WTC11 (cell line): ENCODE measurements around the gene EBF3. TPM values are rescaled to one million over a fixed set of nuclear protein-coding genes. Genes with fewer than 3 reads are reported as not detected.

ENCODE experiments used
- ATAC-seq: fragments of 200-7000 bp; cut with Tn5 transposase; 2 replicates; pipeline ENCODE4 v1.10.0; 2021; ENCODE audit warnings: mild to moderate bottlenecking, moderate library complexity
- CTCF ChIA-PET: fragments of 300-600 bp; sonication (Branson Sonifier 250); formaldehyde crosslinking; loops from one replicate; lab custom pipeline; 2021; ENCODE audit warnings: antibody characterized with exemption; lab: Charles Lee
- POLR2A ChIA-PET: fragments of 350-600 bp; sonication (Branson Sonifier 250); formaldehyde crosslinking; loops from one replicate; lab custom pipeline; 2021; ENCODE audit warnings: antibody characterized with exemption; lab: Charles Lee
- DNase-seq: peaks from one replicate; pipeline ENCODE4 v3.0.0; 2021; ENCODE audit warnings: low spot score
- H3K27ac Mint-ChIP-seq: 2 replicates; pipeline ENCODE4 v1.8.0; 2021; ENCODE audit warnings: mixed read lengths
- H3K27me3 Mint-ChIP-seq: 2 replicates; pipeline ENCODE4 v1.8.0; 2021; ENCODE audit warnings: low read depth, mild to moderate bottlenecking, moderate library complexity, mixed read lengths
- H3K36me3 Mint-ChIP-seq: 2 replicates; pipeline ENCODE4 v1.8.0; 2021; ENCODE audit warnings: mixed read lengths
- H3K4me1 Mint-ChIP-seq: 2 replicates; pipeline ENCODE4 v1.8.0; 2022; ENCODE audit warnings: mixed read lengths
- H3K4me3 Mint-ChIP-seq: 2 replicates; pipeline ENCODE4 v1.8.0; 2021; ENCODE audit warnings: mild to moderate bottlenecking, moderate library complexity, mixed read lengths
- H3K9me3 Mint-ChIP-seq: 2 replicates; pipeline ENCODE4 v1.8.0; 2021; ENCODE audit warnings: mixed read lengths
- E2F5 ChIP-seq: sonication (generic); formaldehyde crosslinking; IDR thresholded peaks from 2 replicates; pipeline ENCODE4 v1.8.1; 2022; ENCODE audit warnings: mild to moderate bottlenecking, moderate library complexity, missing genetic modification reagents
- ELF4 ChIP-seq: sonication (generic); formaldehyde crosslinking; IDR thresholded peaks from 2 replicates; pipeline ENCODE4 v1.8.1; 2022; ENCODE audit warnings: low read depth, mild to moderate bottlenecking, moderate library complexity, missing genetic modification reagents
- ERG ChIP-seq: fragments of 250-450 bp; sonication (Bioruptor Pico); IDR thresholded peaks from 2 replicates; pipeline ENCODE4 v1.8.0; 2021; ENCODE audit warnings: mild to moderate bottlenecking
- FOXJ3 ChIP-seq: sonication (generic); formaldehyde crosslinking; IDR thresholded peaks from 2 replicates; pipeline ENCODE4 v1.9.0; 2021; ENCODE audit warnings: missing genetic modification reagents, mild to moderate bottlenecking, borderline replicate concordance
- FOXK1 ChIP-seq: sonication (generic); formaldehyde crosslinking; IDR thresholded peaks from 2 replicates; pipeline ENCODE4 v1.8.0; 2022; ENCODE audit warnings: mild to moderate bottlenecking, moderate library complexity, missing genetic modification reagents
- FOXP1 ChIP-seq: sonication (generic); formaldehyde crosslinking; IDR thresholded peaks from 2 replicates; pipeline ENCODE4 v1.8.0; 2022; ENCODE audit warnings: missing genetic modification reagents, mild to moderate bottlenecking, moderate library complexity, borderline replicate concordance
- GTF2I ChIP-seq: fragments of 250-450 bp; sonication (Bioruptor Pico); conservative IDR thresholded peaks from 2 replicates; pipeline ENCODE4 v1.4.0; 2021; ENCODE audit warnings: mild to moderate bottlenecking
- HMGA2 ChIP-seq: fragments of 250-450 bp; sonication (Bioruptor Pico); IDR thresholded peaks from 2 replicates; pipeline ENCODE4 v1.4.0; 2021; ENCODE audit warnings: mild to moderate bottlenecking, moderate library complexity
- NFATC4 ChIP-seq: fragments of 250-450 bp; sonication (Bioruptor Pico); IDR thresholded peaks from 2 replicates; pipeline ENCODE4 v1.9.0; 2021; ENCODE audit warnings: mild to moderate bottlenecking
- STAT6 ChIP-seq: sonication (generic); formaldehyde crosslinking; conservative IDR thresholded peaks from 2 replicates; pipeline ENCODE4 v1.8.1; 2023; ENCODE audit warnings: mild to moderate bottlenecking, low read depth, missing genetic modification reagents, moderate library complexity
- TCF7 ChIP-seq: sonication (generic); formaldehyde crosslinking; IDR thresholded peaks from 2 replicates; pipeline ENCODE4 v1.8.0; 2022; ENCODE audit warnings: mild to moderate bottlenecking, low read depth, missing genetic modification reagents, moderate library complexity
- TP53 ChIP-seq: sonication (generic); formaldehyde crosslinking; IDR thresholded peaks from 2 replicates; pipeline ENCODE4 v1.8.1; 2023; ENCODE audit warnings: mild to moderate bottlenecking, missing genetic modification reagents
- ZBTB21 ChIP-seq: sonication (generic); formaldehyde crosslinking; IDR thresholded peaks from 2 replicates; pipeline ENCODE4 v1.8.1; 2023; ENCODE audit warnings: mild to moderate bottlenecking, missing genetic modification reagents, borderline replicate concordance
- ZNF232 ChIP-seq: sonication (generic); formaldehyde crosslinking; IDR thresholded peaks from 2 replicates; pipeline ENCODE4 v1.8.0; 2022; ENCODE audit warnings: mild to moderate bottlenecking, missing genetic modification reagents
- ZNF425 ChIP-seq: fragments of 250-450 bp; sonication (Bioruptor Pico); conservative IDR thresholded peaks from 2 replicates; pipeline ENCODE4 v1.9.0; 2021; ENCODE audit warnings: mild to moderate bottlenecking
- total RNA-seq: library from RNA; stranded (reverse); gene quantifications from 3 replicates; pipeline ENCODE4 v1.2.3, GENCODE V29; 2021
- TF ChIP-seq, protein P1 (sequence below): sonication (generic); formaldehyde crosslinking; IDR thresholded peaks from 2 replicates; pipeline ENCODE4 v1.8.1; 2023; ENCODE audit warnings: mild to moderate bottlenecking, missing genetic modification reagents
- TF ChIP-seq, protein P2 (sequence below): sonication (generic); formaldehyde crosslinking; IDR thresholded peaks from 2 replicates; pipeline ENCODE4 v1.8.0; 2023; ENCODE audit warnings: mild to moderate bottlenecking, missing genetic modification reagents

The EBF3 gene
- total RNA-seq, 1 experiment from 2014 or later = 1.2 TPM

DNA sequence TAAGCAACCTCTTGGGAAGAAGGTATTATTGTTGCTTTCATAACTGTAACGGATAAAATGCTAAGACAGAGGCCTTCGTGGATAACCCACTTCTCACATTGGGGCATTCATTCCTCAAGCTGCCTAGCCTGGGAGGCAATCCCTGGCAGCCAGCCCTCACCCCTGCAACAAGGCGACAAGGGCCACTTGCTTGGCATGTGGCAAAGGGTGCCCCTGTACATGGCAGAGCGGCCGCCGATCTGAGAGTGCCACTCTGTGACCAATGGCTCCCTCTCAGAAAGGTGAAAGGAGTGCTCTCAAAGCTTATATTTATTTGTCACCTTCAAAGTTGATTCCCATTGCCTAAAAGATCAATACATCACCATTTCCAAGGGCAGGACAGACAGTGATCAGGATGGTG, 31.9 kb downstream of the EBF3 start:
- ATAC-seq (no peak), DNase-seq (no peak)
- TF ChIP-seq TCF7 (no peak), FOXP1 (CRISPR knock-in tag) (no peak)
- Mint-ChIP-seq H3K36me3 (no peaks in the 10 kb centered on the region), H3K4me1 (peaks cover 16% of the 10 kb centered on the region), H3K27me3 (no peaks in the 10 kb centered on the region), H3K9me3 (no peaks in the 10 kb centered on the region), H3K4me3 (no peak overlapping the region), H3K27ac (no peak overlapping the region)
- POLR2A ChIA-PET = interaction anchor here (0.6 kb wide), 1 partner anchor 43 kb away, joined by 3 read pairs; no protein-coding TSS in a partner anchor
- CTCF ChIA-PET = interaction anchor here (0.6 to 1.2 kb wide), 4 partner anchors 43 to 187 kb away, joined by 3 to 4 read pairs (median 3); no protein-coding TSS in a partner anchor

DNA sequence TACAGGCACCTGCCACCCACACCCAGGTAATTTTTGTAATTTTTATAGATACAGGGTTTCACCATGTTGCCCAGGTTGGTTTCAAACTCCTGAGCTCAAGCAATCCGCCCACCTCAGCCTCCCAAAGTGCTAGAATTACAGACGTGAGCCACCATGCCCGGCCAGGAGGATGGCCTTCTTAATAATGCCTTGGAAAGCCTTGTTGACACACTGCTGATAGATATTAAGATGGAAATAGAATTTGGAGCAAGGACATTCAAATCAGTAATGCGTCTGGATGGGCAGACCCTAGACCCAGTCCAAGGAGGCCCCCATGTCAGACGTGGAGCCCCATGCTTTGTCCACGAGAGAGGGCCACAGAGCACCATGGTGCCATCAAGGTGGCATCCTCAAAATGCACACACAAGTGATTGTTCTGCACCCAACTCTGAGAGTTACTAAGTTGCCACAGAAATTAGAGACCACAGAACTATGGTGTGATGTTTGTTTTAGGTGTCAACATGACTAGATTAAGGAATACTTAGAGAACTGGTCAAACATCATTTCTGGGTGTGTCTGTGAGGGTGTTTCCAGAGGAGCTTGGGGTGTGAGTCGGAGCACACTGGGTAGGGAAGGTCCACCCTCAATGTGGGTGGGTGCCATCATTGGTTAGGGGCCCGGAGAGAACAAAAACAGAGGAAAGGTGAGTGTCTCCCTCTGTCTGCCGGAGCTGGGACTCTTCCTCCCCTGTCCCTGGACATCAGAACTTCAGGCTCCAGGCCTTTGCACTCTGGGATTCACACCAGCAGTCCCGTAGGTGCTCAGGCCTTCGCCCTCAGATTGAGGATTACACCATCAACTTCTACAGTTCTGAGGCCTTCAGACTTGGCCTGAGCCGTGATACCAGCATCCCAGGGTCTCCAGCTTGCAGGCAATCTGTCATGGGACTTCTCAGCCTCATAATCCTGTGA, 34.5 kb downstream of the EBF3 start:
- peaks cover 16% of the 10 kb centered on the region for H3K4me1 Mint-ChIP-seq
- DNase-seq (peak; percentile 45), ATAC-seq (peak; percentile 84)
- H3K27me3 Mint-ChIP-seq = no peaks in the 10 kb centered on the region
- no peak overlapping the region for H3K27ac Mint-ChIP-seq
- no peaks in the 10 kb centered on the region for H3K36me3 Mint-ChIP-seq
- no peaks in the 10 kb centered on the region for H3K9me3 Mint-ChIP-seq
- ChIA-PET CTCF (interaction anchor here (0.9 to 1.2 kb wide), 6 partner anchors 17 to 59 kb away, joined by 3 to 10 read pairs (median 3); no protein-coding TSS in a partner anchor), POLR2A (no interaction called here)
- TF ChIP-seq TP53 (CRISPR knock-in tag) = no peak
- no peak for TF ChIP-seq NFATC4
- TF ChIP-seq ERG (CRISPR knock-in tag) = no peak
- TF ChIP-seq ZNF425 (CRISPR knock-in tag) = no peak
- no peak overlapping the region for H3K4me3 Mint-ChIP-seq

GRCh38 chr10:129927351-129928120, 36.5 kb downstream of the EBF3 start:
- no peaks in the 10 kb centered on the region for H3K27me3 Mint-ChIP-seq
- ChIA-PET CTCF (interaction anchor here (0.8 to 1.1 kb wide), 3 partner anchors 33 to 46 kb away, joined by 3 to 4 read pairs (median 3); no protein-coding TSS in a partner anchor), POLR2A (no interaction called here)
- no peaks in the 10 kb centered on the region for H3K36me3 Mint-ChIP-seq
- no peak overlapping the region for H3K27ac Mint-ChIP-seq
- ATAC-seq (no peak), DNase-seq (no peak)
- H3K4me1 Mint-ChIP-seq = peaks cover 12% of the 10 kb centered on the region
- no peaks in the 10 kb centered on the region for H3K9me3 Mint-ChIP-seq
- no peak overlapping the region for H3K4me3 Mint-ChIP-seq
- no peak for TF ChIP-seq FOXJ3 (CRISPR knock-in tag)
- TF ChIP-seq HMGA2 = no peak
- TF ChIP-seq, protein P1, sequence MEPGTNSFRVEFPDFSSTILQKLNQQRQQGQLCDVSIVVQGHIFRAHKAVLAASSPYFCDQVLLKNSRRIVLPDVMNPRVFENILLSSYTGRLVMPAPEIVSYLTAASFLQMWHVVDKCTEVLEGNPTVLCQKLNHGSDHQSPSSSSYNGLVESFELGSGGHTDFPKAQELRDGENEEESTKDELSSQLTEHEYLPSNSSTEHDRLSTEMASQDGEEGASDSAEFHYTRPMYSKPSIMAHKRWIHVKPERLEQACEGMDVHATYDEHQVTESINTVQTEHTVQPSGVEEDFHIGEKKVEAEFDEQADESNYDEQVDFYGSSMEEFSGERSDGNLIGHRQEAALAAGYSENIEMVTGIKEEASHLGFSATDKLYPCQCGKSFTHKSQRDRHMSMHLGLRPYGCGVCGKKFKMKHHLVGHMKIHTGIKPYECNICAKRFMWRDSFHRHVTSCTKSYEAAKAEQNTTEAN (CRISPR knock-in tag) = no peak
- TF ChIP-seq, protein P2, sequence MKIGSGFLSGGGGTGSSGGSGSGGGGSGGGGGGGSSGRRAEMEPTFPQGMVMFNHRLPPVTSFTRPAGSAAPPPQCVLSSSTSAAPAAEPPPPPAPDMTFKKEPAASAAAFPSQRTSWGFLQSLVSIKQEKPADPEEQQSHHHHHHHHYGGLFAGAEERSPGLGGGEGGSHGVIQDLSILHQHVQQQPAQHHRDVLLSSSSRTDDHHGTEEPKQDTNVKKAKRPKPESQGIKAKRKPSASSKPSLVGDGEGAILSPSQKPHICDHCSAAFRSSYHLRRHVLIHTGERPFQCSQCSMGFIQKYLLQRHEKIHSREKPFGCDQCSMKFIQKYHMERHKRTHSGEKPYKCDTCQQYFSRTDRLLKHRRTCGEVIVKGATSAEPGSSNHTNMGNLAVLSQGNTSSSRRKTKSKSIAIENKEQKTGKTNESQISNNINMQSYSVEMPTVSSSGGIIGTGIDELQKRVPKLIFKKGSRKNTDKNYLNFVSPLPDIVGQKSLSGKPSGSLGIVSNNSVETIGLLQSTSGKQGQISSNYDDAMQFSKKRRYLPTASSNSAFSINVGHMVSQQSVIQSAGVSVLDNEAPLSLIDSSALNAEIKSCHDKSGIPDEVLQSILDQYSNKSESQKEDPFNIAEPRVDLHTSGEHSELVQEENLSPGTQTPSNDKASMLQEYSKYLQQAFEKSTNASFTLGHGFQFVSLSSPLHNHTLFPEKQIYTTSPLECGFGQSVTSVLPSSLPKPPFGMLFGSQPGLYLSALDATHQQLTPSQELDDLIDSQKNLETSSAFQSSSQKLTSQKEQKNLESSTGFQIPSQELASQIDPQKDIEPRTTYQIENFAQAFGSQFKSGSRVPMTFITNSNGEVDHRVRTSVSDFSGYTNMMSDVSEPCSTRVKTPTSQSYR = no peak
- no peak for TF ChIP-seq ZNF232 (CRISPR knock-in tag)
- TF ChIP-seq FOXK1 = no peak
- no peak for TF ChIP-seq ZBTB21 (CRISPR knock-in tag)
- no peak for TF ChIP-seq ELF4
- TF ChIP-seq E2F5 (CRISPR knock-in tag) = no peak
- no peak for TF ChIP-seq GTF2I
- TF ChIP-seq STAT6 (CRISPR knock-in tag) = no peak
